SK-N-SH (cell line): Measurements from ENCODE around the gene IL17RA. TPM values are rescaled to one million over a fixed set of nuclear protein-coding genes. Genes with fewer than 3 reads are reported as not detected.

Experiments used
- CTCF ChIA-PET: fragments of 300-600, 350-600 bp; formaldehyde crosslinking; extraction: SDS; loops from one replicate; lab custom pipeline; 2021; lab: Yijun Ruan, JAX
- POLR2A ChIA-PET: fragments of 350-600 bp; sonication (Branson Sonifier 250); formaldehyde crosslinking; extraction: SDS; loops from one replicate; lab custom pipeline; 2020; ENCODE audit warnings: antibody characterized with exemption, inconsistent platforms; lab: Yijun Ruan, JAX
- DNase-seq: peaks from one replicate; pipeline ENCODE4 v3.0.0; 2012
- H2AFZ ChIP-seq: fragments of 200-600 bp; sonication (generic); 2 replicates; pipeline ENCODE4 v1.8.1; 2016; ENCODE audit warnings: antibody characterized with exemption, mild to moderate bottlenecking, low read depth
- H3F3A ChIP-seq: fragments of 200-600 bp; sonication (generic); replicated peaks from 2 replicates; pipeline ENCODE3; 2016; ENCODE audit warnings: antibody characterized with exemption, mild to moderate bottlenecking; ENCODE audit not compliant: insufficient read depth
- H3K27ac ChIP-seq, 2 experiments: fragments of 200-500 bp in 1 of 2; fragments of 200-600 bp in 1 of 2; sonication (Bioruptor generic) in 1 of 2; sonication (generic), shearing (Covaris generic) in 1 of 2; 2 replicates each; pipeline versions ENCODE4 v1.5.1 to v1.6.1; 2014 to 2016; ENCODE audit warnings: low read depth in 2 of 2, inconsistent platforms in 1 of 2, low read length in 1 of 2, mild to moderate bottlenecking in 1 of 2, mixed read lengths in 1 of 2
- H3K27me3 ChIP-seq: fragments of 200-600 bp; sonication (generic), shearing (Covaris generic); 2 replicates; pipeline ENCODE4 v1.6.1; 2016; ENCODE audit warnings: mixed run types; ENCODE audit not compliant: insufficient read depth
- H3K36me3 ChIP-seq, 2 experiments: fragments of 200-500 bp in 1 of 2; fragments of 200-600 bp in 1 of 2; sonication (Bioruptor generic) in 1 of 2; sonication (generic) in 1 of 2; replicated peaks in 1 of 2; 2 replicates each; pipeline versions ENCODE3 to v1.5.1; 2014 to 2016; ENCODE audit warnings: low read length in 1 of 2, mild to moderate bottlenecking in 1 of 2; ENCODE audit not compliant: insufficient read depth in 2 of 2, control insufficient read depth in 1 of 2
- H3K4me1 ChIP-seq, 2 experiments: fragments of 200-500 bp in 1 of 2; fragments of 200-600 bp in 1 of 2; sonication (Bioruptor generic) in 1 of 2; sonication (generic), shearing (Covaris generic) in 1 of 2; 2 replicates each; pipeline versions ENCODE4 v1.5.1 to v1.6.1; 2014 to 2016; ENCODE audit warnings: low read depth in 1 of 2, low read length in 1 of 2, mixed run types in 1 of 2; ENCODE audit not compliant: insufficient read depth in 2 of 2, control insufficient read depth in 1 of 2
- H3K4me2 ChIP-seq: fragments of 200-600 bp; sonication (generic), shearing (Covaris generic); 2 replicates; pipeline ENCODE4 v1.6.1; 2017; ENCODE audit warnings: mixed run types
- H3K4me3 ChIP-seq, 2 experiments: fragments of 200-500 bp in 1 of 2; fragments of 200-600 bp in 1 of 2; sonication (Bioruptor generic) in 1 of 2; sonication (generic), shearing (Covaris generic) in 1 of 2; 2 replicates each; pipeline versions ENCODE4 v1.5.1 to v1.8.1; 2014 to 2016; ENCODE audit warnings: low read depth in 2 of 2, inconsistent platforms in 1 of 2, low read length in 1 of 2, mild to moderate bottlenecking in 1 of 2, mixed read lengths in 1 of 2, moderate library complexity in 1 of 2
- H3K79me2 ChIP-seq: fragments of 200-600 bp; sonication (generic); 2 replicates; pipeline ENCODE4 v1.8.1; 2017; ENCODE audit warnings: mild to moderate bottlenecking; ENCODE audit not compliant: insufficient read depth
- H3K9ac ChIP-seq: fragments of 200-600 bp; sonication (generic); 2 replicates; pipeline ENCODE4 v1.6.1; 2017; ENCODE audit warnings: mixed run types
- H3K9me2 ChIP-seq: fragments of 200-600 bp; sonication (generic); 2 replicates; pipeline ENCODE4 v1.6.1; 2017; ENCODE audit warnings: mixed run types
- H3K9me3 ChIP-seq: fragments of 200-600 bp; sonication (generic); 2 replicates; pipeline ENCODE4 v1.6.1; 2017; ENCODE audit warnings: mixed run types, mild to moderate bottlenecking, moderate library complexity
- H4K20me1 ChIP-seq: fragments of 200-600 bp; sonication (generic); 2 replicates; pipeline ENCODE4 v1.6.1; 2017; ENCODE audit warnings: mild to moderate bottlenecking, mixed run types; ENCODE audit not compliant: insufficient read depth
- CHD2 ChIP-seq: fragments of 150-350 bp; IDR thresholded peaks from 2 replicates; pipeline ENCODE4 v1.6.1; 2018; ENCODE audit warnings: low read length; ENCODE audit not compliant: partially characterized antibody
- CTCF ChIP-seq: fragments of 200-600 bp; sonication (generic); IDR thresholded peaks from 2 replicates; pipeline ENCODE4 v1.6.1; 2017; ENCODE audit warnings: antibody characterized with exemption, mild to moderate bottlenecking, moderate library complexity
- EP300 ChIP-seq, 2 experiments: IDR thresholded peaks; 2 replicates each; pipeline versions ENCODE4 v1.4.0 to v1.6.1; 2012; ENCODE audit warnings: borderline replicate concordance in 1 of 2, low read depth in 1 of 2, low read length in 1 of 2
- FOXM1 ChIP-seq: IDR thresholded peaks from 2 replicates; pipeline ENCODE4 v1.4.0; 2012; ENCODE audit warnings: low read depth, mild to moderate bottlenecking
- MAX ChIP-seq: IDR thresholded peaks from 2 replicates; pipeline ENCODE4 v1.4.0; 2012; ENCODE audit warnings: low read depth
- MEF2A ChIP-seq: IDR thresholded peaks from 2 replicates; pipeline ENCODE4 v1.4.0; 2012; ENCODE audit warnings: low read depth, borderline replicate concordance
- NFIC ChIP-seq: IDR thresholded peaks from 2 replicates; pipeline ENCODE4 v1.4.0; 2012; ENCODE audit warnings: borderline replicate concordance
- NRF1 ChIP-seq: IDR thresholded peaks from 2 replicates; pipeline ENCODE4 v1.6.1; 2012; ENCODE audit warnings: low read depth, mild to moderate bottlenecking, low read length
- PBX3 ChIP-seq: IDR thresholded peaks from 2 replicates; pipeline ENCODE4; 2012
- RAD21 ChIP-seq: IDR thresholded peaks from 2 replicates; pipeline ENCODE4 v1.6.1; 2012; ENCODE audit warnings: mild to moderate bottlenecking, low read length
- REST ChIP-seq: IDR thresholded peaks from 2 replicates; pipeline ENCODE4 v1.6.1; 2012; ENCODE audit warnings: mild to moderate bottlenecking, low read depth, low read length, moderate library complexity
- RFX5 ChIP-seq: IDR thresholded peaks from 2 replicates; pipeline ENCODE4 v1.6.1; 2012; ENCODE audit warnings: mild to moderate bottlenecking, improper control_type of control experiment, low read length
- SMC3 ChIP-seq: IDR thresholded peaks from 2 replicates; pipeline ENCODE4 v1.6.1; 2012; ENCODE audit warnings: low read depth, low read length, improper control_type of control experiment
- TCF12 ChIP-seq: IDR thresholded peaks from 2 replicates; pipeline ENCODE4 v1.4.0; 2012
- USF1 ChIP-seq: IDR thresholded peaks from 2 replicates; pipeline ENCODE4 v1.4.0; 2012; ENCODE audit warnings: low read depth, borderline replicate concordance
- WGBS: methylation state at CpG from one replicate; pipeline ENCODE4 v1.1.6; 2017; ENCODE audit warnings: low lambda C conversion rate; 5-methylcytosine and 5-hydroxymethylcytosine counted together
- polyA plus RNA-seq, 3 experiments: library from polyadenylated mRNA; depleted of rRNA; stranded (reverse); fragments of >200 nt; gene quantifications; 2 replicates each; pipeline ENCODE4 v1.2.3, GENCODE V29; 2012

The IL17RA gene
- polyA plus RNA-seq, 1 of the 3 experiments (the other 2 are of a cell fraction), result 4.5 TPM

GRCh38 chr22:17143826-17144225, 59.0 kb downstream of the IL17RA start:
- H3K9me2 ChIP-seq, result no peaks in the 10 kb centered on the region
- H3K9ac ChIP-seq, result no peak overlapping the region
- WGBS, result 94% methylated on average over 5 of the region's 8 CpGs
- H3K27ac ChIP-seq, result no peak overlapping the region
- CTCF ChIA-PET, result interaction anchor here (4.4 kb wide), 1 partner anchor 28 kb away, joined by 21 read pairs; no protein-coding TSS in a partner anchor
- no peak overlapping the region for H3K4me2 ChIP-seq
- H3F3A ChIP-seq, result no peaks in the 10 kb centered on the region
- TF ChIP-seq SMC3, result no peak
- TF ChIP-seq EP300 (IDR thresholded peaks at IDR 0.05; ENCODE audit: borderline replicate concordance in 1 of 2, low read depth in 1 of 2, low read length in 1 of 2), result no peak
- no peak for TF ChIP-seq REST
- no peak for TF ChIP-seq FOXM1
- TF ChIP-seq NFIC, result no peak
- TF ChIP-seq TCF12, result no peak
- TF ChIP-seq PBX3, result no peak
- no peaks in the 10 kb centered on the region for H3K79me2 ChIP-seq
- peaks cover 9 to 42% of the 10 kb centered on the region in 2 experiments for H3K36me3 ChIP-seq
- H3K27me3 ChIP-seq, result no peaks in the 10 kb centered on the region
- H4K20me1 ChIP-seq, result no peaks in the 10 kb centered on the region
- no peak overlapping the region for H3K4me3 ChIP-seq
- DNase-seq, result no peak
- no peaks in the 10 kb centered on the region; a peak in 1 of 4 replicates for H3K4me1 ChIP-seq
- POLR2A ChIA-PET, result no interaction called here
- H2AFZ ChIP-seq, result no peak overlapping the region
- no peaks in the 10 kb centered on the region for H3K9me3 ChIP-seq

GRCh38 chr22:17145021-17145680, 60.4 kb downstream of the IL17RA start:
- 94% methylated on average over 7 of the region's 8 CpGs for WGBS
- no peak overlapping the region for H3K4me2 ChIP-seq
- H3K4me1 ChIP-seq, result no peaks in the 10 kb centered on the region; a peak in 1 of 4 replicates
- peaks cover 6% of the 10 kb centered on the region; the same call in 1 of the 2 replicates for H4K20me1 ChIP-seq
- H3K9ac ChIP-seq, result no peak overlapping the region
- no peaks in the 10 kb centered on the region for H3K9me3 ChIP-seq
- no peak overlapping the region for H3K27ac ChIP-seq
- no peak for DNase-seq
- no peak overlapping the region for H2AFZ ChIP-seq
- peaks cover 9 to 44% of the 10 kb centered on the region in 2 experiments for H3K36me3 ChIP-seq
- H3K79me2 ChIP-seq, result peaks cover 11% of the 10 kb centered on the region; the same call in 1 of the 2 replicates
- CTCF ChIA-PET, result interaction anchor here (4.4 kb wide), 1 partner anchor 27 kb away, joined by 21 read pairs; no protein-coding TSS in a partner anchor
- no peaks in the 10 kb centered on the region for H3K27me3 ChIP-seq
- no peaks in the 10 kb centered on the region for H3F3A ChIP-seq
- H3K9me2 ChIP-seq, result no peaks in the 10 kb centered on the region
- H3K4me3 ChIP-seq, result no peak overlapping the region
- POLR2A ChIA-PET, result no interaction called here
- TF ChIP-seq CHD2, result no peak
- TF ChIP-seq TCF12, result no peak
- no peak for TF ChIP-seq CTCF
- TF ChIP-seq RFX5, result no peak
- no peak for TF ChIP-seq MAX
- no peak for TF ChIP-seq NRF1
- no peak for TF ChIP-seq USF1
- no peak for TF ChIP-seq MEF2A
- no peak for TF ChIP-seq REST
- TF ChIP-seq RAD21, result no peak
